Stimulated activated CD8-positive, alpha-beta memory T cell treated with anti-CD3 and anti-CD28 coated beads, Interleukin-7, amount 100 ng/mL, for 24 hours (primary cell): ENCODE results near the gene GPR156.

Source experiments
- DNase-seq: peaks from one replicate; pipeline ENCODE4 v3.0.0-alpha.2; 2020; ENCODE audit warnings: low read depth

Gene GPR156

DNA sequence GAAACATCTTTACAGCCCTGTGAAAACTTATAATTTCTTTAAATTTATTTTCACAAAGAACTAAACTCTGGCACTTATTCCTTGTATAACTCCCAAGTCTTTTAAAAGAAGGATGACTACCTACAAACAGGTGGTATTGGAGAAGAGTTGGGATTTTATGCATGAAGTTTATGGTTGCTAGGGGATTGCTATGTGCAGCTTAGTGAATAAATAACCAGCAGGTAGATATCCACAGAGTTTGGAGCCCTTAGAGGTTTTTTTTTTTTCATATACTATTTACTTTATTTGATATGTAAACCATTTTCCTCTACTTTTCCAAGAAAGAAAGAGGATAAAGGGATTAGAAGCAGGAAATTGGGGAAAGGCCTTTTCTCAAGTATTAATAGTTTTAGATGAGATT, 91.5 kb downstream of the GPR156 start:
- no peak for DNase-seq

GRCh38 chr3:120192579-120192978, 92.4 kb downstream of the GPR156 start:
- no peak for DNase-seq

DNA sequence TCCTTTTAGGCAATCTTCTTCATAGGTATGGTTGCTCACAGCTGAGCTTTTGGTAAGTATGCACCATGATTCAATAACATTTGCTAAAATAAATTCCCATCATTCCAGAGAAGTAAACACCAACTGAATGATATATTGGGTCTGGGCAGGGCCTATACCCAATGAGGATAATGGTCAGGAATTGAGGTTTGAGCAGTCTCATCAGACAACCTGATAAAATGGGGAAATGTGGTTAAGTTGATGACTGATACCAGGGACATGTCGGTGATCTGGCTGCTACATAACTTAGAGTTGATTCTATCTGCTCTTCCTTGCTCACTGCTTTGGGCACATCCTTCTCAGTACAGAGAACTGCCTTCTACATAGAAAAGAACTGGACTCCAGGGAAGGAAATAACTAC, 92.9 kb downstream of the GPR156 start:
- DNase-seq, result no peak

GRCh38 chr3:120182613-120183511, 102.2 kb downstream of the GPR156 start:
- no peak for DNase-seq

DNA sequence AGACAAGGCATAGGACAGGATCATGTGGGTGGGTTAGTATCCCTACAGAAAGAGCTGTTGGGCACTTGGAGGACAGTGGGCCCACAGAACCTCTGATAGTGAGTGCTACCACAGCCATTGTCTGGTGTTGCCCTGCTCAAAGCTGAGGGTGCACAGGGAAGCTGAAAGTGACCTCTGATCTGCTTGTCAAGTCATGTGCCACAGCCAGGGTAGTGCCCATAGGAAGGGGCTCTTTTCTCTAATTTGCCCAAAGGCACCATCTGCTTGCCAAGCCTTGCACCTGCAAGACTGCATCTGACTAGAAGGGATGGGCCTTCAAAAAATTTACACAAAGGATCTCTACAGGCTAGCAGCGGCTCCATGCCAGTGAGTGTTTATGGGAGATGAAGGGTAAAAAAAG, 103.4 kb downstream of the GPR156 start:
- no peak for DNase-seq

DNA sequence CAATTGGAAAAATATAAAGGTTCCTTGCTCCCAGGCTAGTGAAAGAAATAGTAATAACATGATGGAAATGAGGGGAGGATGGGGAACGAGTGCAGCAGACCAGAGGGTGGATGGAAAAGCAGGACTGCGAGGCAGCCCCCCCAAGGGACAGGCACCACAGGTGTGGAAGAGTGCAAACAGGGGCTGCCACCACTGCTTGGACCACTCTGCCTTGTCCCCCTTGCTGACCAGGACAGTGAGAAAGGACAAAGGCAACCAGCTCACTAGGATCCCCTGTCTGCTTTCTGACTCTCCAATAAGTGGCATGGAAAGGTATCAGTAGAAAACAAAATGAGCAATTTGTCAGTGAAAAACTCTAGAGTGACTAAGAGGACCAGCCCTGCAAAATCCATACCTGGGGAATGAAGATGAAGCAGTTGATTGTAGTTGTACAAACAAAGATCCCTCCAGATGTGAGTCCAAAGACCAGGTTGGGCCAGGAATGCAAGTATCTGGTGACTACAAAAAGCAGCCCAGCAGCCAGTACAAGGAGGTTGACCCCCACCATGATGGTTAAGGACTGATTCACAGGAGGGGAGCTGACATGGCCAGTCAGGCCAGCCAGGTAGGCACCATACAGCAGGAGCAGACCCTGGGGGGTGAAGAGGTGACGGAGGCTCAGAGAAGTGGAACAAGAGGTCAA, 104.2 kb downstream of the GPR156 start:
- no peak for DNase-seq

GRCh38 chr3:120177707-120178306, 107.2 kb downstream of the GPR156 start:
- no peak for DNase-seq

GRCh38 chr3:120177151-120177550, 107.9 kb downstream of the GPR156 start:
- DNase-seq, result no peak

- DNase-seq, result no peak
Observed at GRCh38 chr3:120174811-120175539, 110.0 kb downstream of the GPR156 start.

- DNase-seq, result no peak
Observed at GRCh38 chr3:120173056-120173675, 111.9 kb downstream of the GPR156 start.

DNA sequence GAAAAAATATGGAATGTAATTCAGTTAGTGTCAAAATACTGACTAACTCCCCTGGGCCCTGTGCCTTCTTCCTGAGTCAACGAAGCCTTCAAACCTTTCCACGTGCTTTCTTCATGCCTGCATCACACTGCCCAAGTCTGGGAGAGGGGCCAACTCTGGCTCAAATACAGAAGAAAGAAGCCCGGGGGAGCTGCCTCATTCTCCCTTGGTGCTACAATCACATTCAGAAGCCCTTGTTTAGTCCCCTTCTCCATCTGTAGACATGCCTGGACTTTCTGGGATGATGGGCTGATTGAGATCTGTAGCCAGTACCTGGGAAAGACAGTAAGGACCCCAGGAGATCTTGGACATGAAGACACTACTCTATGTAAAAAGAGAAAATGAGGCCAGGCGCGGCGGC, 113.0 kb downstream of the GPR156 start:
- no peak for DNase-seq

DNA sequence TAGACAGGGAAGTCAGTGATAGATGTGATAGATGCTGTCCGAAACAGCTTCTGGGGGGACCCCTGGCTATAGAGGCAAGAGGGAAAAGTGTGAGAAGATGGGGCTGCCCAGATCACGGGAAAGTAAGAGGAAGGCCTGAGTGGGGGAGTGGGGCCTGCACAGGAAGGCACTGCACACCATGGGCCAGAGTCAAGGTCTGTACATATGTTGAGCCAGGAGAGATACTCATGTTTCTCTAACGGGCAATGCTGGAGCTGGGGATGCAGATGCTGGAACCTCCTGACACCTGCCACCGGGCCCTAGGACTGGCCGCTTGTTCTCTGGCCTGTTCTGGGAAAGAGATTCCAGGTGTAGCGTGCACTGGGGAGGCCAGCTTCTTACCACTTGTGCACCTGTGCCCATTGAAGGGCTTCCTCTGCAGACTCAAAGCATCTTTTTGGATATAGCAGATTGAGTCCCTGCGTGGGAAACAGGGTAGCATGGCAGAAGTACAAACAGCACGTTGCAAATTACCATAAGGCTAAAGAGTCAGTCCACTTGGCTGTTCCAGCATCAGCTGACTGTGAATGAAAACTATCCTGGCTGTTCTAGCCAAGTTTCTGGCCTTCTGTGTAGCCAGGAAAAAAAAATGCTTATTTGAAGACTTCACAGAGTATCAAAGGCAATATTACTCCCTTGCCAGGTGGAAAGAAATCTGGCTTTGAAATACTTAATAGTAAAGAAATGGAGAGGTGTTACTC, 113.7 kb downstream of the GPR156 start:
- no peak for DNase-seq

- DNase-seq, result no peak
Observed at GRCh38 chr3:120170223-120170622, 114.8 kb downstream of the GPR156 start.

- no peak for DNase-seq
Observed at GRCh38 chr3:120169407-120169806, 115.6 kb downstream of the GPR156 start.

DNA sequence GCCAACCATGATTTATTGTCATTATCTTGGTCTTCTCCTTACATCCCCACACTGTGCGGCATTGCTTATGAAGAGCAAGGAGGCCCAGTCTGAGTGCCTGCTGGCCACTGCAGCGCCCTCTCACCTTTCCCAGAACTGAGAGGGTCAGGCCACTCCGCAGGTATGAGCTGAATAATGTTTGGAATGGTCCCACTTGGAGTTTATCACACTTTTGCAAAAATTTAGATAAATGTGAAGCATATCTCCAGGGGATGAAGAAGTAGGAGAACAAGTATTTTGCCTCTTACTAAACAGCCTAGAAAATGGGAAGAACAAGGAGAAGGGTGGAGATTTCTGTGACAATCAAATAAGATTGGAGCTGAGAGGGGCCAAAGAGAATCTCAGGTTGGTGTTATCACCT, 116.4 kb downstream of the GPR156 start:
- DNase-seq, result no peak

DNA sequence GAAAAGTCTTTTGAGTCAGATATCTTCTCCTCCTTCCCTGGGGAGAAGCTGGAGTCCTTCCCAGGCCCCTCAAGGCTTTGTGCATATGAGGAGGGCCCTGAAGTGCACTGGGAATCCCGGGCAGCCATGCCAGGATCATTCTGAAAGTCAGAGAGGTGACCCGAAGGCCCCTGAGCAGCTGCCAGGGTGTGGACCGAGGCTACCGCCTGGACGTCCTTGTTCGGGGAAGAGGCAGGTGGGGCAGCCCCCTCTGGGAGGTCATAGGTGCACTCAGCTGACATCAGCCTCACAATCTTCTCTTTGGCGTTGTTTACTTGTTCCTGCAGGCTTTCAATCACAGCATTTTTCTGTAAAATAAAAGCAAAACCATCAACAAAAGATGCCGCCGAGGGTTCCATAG, 117.0 kb downstream of the GPR156 start:
- no peak for DNase-seq

DNA sequence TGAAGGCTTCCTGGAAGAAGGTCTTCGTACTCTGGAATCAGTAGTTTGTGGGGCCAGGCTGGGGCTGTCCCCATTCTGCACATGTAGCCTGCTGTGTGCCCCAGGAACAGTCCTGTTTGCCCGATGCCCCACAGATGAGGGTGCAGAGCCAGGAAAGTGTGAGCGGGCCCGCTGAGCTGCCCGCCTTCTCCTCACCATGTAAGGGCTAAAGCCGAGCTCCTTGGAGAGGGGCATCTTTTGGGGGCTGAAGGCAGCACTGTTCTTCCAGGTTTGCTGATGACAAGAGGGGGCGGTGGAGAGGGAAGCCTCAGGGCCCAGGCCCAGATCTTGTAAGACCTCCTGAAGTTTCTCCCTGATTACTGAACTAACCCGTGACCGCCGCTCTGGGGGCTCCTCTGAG, 117.5 kb downstream of the GPR156 start:
- DNase-seq, result no peak

GRCh38 chr3:120163816-120164215, 121.2 kb downstream of the GPR156 start:
- DNase-seq, result no peak

DNA sequence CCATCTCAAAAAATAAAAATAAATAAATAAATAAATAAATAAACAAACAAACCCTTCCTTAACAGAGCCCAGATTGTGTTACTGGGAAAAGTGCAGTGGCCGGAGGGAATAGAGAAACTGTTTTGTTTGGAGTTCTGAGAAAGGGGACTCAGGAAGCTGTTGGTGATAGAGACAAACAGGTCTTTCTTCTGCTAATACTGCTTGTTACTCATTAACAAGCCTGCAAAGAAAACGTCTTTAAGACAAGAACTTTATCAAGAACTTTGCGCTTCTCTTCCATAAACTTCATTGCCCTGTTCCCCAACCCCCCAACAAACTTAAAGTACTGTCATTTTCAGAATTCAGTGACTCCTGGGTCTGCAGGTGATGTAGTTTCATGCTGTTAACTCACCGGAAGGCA, 122.0 kb downstream of the GPR156 start:
- no peak for DNase-seq

GRCh38 chr3:120162400-120162799, 122.6 kb downstream of the GPR156 start:
- no peak for DNase-seq

- no peak for DNase-seq
Observed at GRCh38 chr3:120161902-120162301, 123.1 kb downstream of the GPR156 start.
